NT2/D1 (cell line): Measurements from ENCODE around the gene SRBD1.
A peak's percentile ranks its signal among the peaks of the same experiment; 100 is the strongest.

Experiments used
- DNase-seq: peaks from one replicate; pipeline ENCODE4 v3.0.0-alpha.2; 2011; ENCODE audit warnings: low read depth, low spot score
- H3K27me3 ChIP-seq: 2 replicates; pipeline ENCODE4 v1.6.0; 2011; ENCODE audit warnings: mild to moderate bottlenecking; ENCODE audit not compliant: insufficient read length, insufficient read depth
- H3K36me3 ChIP-seq: 2 replicates; pipeline ENCODE4 v1.6.1; 2011; ENCODE audit warnings: mild to moderate bottlenecking, low read length, mixed read lengths; ENCODE audit not compliant: insufficient read depth, insufficient read length
- H3K4me1 ChIP-seq: 2 replicates; pipeline ENCODE4 v1.5.1; 2011; ENCODE audit not compliant: insufficient read depth, insufficient read length
- H3K4me3 ChIP-seq: 2 replicates; pipeline ENCODE4 v1.5.1; 2011; ENCODE audit warnings: low read depth; ENCODE audit not compliant: insufficient read length
- H3K9ac ChIP-seq: 2 replicates; pipeline ENCODE4 v1.6.0; 2011; ENCODE audit warnings: low read depth; ENCODE audit not compliant: insufficient read length
- H3K9me3 ChIP-seq: 2 replicates; pipeline ENCODE4 v1.5.1; 2011; ENCODE audit warnings: mild to moderate bottlenecking, low read length; ENCODE audit not compliant: insufficient read depth
- SUZ12 ChIP-seq: IDR thresholded peaks from 2 replicates; pipeline ENCODE4 v1.6.1; 2011; ENCODE audit not compliant: insufficient read length, insufficient read depth; ENCODE audit errors: extremely low read depth
- YY1 ChIP-seq: IDR thresholded peaks from 2 replicates; pipeline ENCODE4 v1.6.1; 2011; ENCODE audit not compliant: insufficient read length, insufficient read depth
- ZNF274 ChIP-seq: IDR thresholded peaks from 2 replicates; pipeline ENCODE4 v1.6.1; 2011; ENCODE audit warnings: mild to moderate bottlenecking, low read depth, low read length

SRBD1 gene

GRCh38 chr2:45572979-45573378 is 38.1 kb downstream of the SRBD1 start:
- H3K4me1 ChIP-seq: no peaks in the 10 kb centered on the region
- H3K4me3 ChIP-seq: no peak overlapping the region
- no peak overlapping the region for H3K9ac ChIP-seq
- H3K36me3 ChIP-seq: peaks cover 17% of the 10 kb centered on the region
- no peak for DNase-seq
- TF ChIP-seq SUZ12 (no peak), ZNF274 (no peak), YY1 (no peak)
- no peaks in the 10 kb centered on the region for H3K27me3 ChIP-seq
- no peaks in the 10 kb centered on the region for H3K9me3 ChIP-seq

- H3K36me3 ChIP-seq: peaks cover 17% of the 10 kb centered on the region
- no peaks in the 10 kb centered on the region for H3K4me1 ChIP-seq
- no peak for DNase-seq
- H3K4me3 ChIP-seq: no peak overlapping the region
- no peaks in the 10 kb centered on the region for H3K9me3 ChIP-seq
- no peak for TF ChIP-seq YY1
- TF ChIP-seq SUZ12: no peak
- TF ChIP-seq ZNF274: no peak
- no peaks in the 10 kb centered on the region for H3K27me3 ChIP-seq
- no peak overlapping the region for H3K9ac ChIP-seq
Observed at GRCh38 chr2:45571940-45572339, 39.1 kb downstream of the SRBD1 start.

GRCh38 chr2:45570671-45571334 is 40.3 kb downstream of the SRBD1 start:
- no peak for TF ChIP-seq SUZ12
- no peak for TF ChIP-seq YY1
- TF ChIP-seq ZNF274: no peak
- DNase-seq: peak; percentile 28
- Histone ChIP-seq H3K9me3 (no peaks in the 10 kb centered on the region), H3K4me3 (no peak overlapping the region), H3K27me3 (no peaks in the 10 kb centered on the region), H3K4me1 (no peaks in the 10 kb centered on the region), H3K9ac (no peak overlapping the region), H3K36me3 (peaks cover 17% of the 10 kb centered on the region)

- Histone ChIP-seq H3K4me1 (no peaks in the 10 kb centered on the region), H3K9ac (no peak overlapping the region), H3K36me3 (peaks cover 9% of the 10 kb centered on the region), H3K9me3 (no peaks in the 10 kb centered on the region), H3K27me3 (no peaks in the 10 kb centered on the region), H3K4me3 (no peak overlapping the region)
- no peak for DNase-seq
- no peak for TF ChIP-seq ZNF274
- no peak for TF ChIP-seq YY1
- TF ChIP-seq SUZ12: no peak
Observed at GRCh38 chr2:45568935-45569334, 42.1 kb downstream of the SRBD1 start.

- TF ChIP-seq ZNF274 (no peak), YY1 (no peak), SUZ12 (no peak)
- Histone ChIP-seq H3K9me3 (no peaks in the 10 kb centered on the region), H3K36me3 (peaks cover 6% of the 10 kb centered on the region), H3K4me3 (no peak overlapping the region), H3K27me3 (no peaks in the 10 kb centered on the region), H3K4me1 (no peaks in the 10 kb centered on the region), H3K9ac (no peak overlapping the region)
- no peak for DNase-seq
Observed at GRCh38 chr2:45567974-45568789, 42.9 kb downstream of the SRBD1 start.

GRCh38 chr2:45567288-45567963 is 43.6 kb downstream of the SRBD1 start:
- H3K4me3 ChIP-seq: no peak overlapping the region

GRCh38 chr2:45559436-45559835 is 51.6 kb downstream of the SRBD1 start:
- H3K9me3 ChIP-seq: no peaks in the 10 kb centered on the region
- no peaks in the 10 kb centered on the region for H3K4me1 ChIP-seq
- no peaks in the 10 kb centered on the region for H3K36me3 ChIP-seq
- no peak for DNase-seq
- no peak for TF ChIP-seq ZNF274
- H3K9ac ChIP-seq: no peak overlapping the region
- H3K4me3 ChIP-seq: no peak overlapping the region
- H3K27me3 ChIP-seq: no peaks in the 10 kb centered on the region

More at GRCh38 chr2:45567288-45567963, 43.6 kb downstream of the SRBD1 start:
- Histone ChIP-seq H3K36me3 (no peaks in the 10 kb centered on the region), H3K9me3 (no peaks in the 10 kb centered on the region), H3K27me3 (no peaks in the 10 kb centered on the region), H3K9ac (no peak overlapping the region), H3K4me1 (no peaks in the 10 kb centered on the region)
- no peak for DNase-seq
- TF ChIP-seq ZNF274: no peak
- no peak for TF ChIP-seq SUZ12
- TF ChIP-seq YY1: no peak
